H1 (cell line): ENCODE data around the gene SLC8B1. TPM values are rescaled to one million over a fixed set of nuclear protein-coding genes. Genes with fewer than 3 reads are reported as not detected.

Source experiments
- CTCF ChIA-PET: fragments of 300-600 bp; sonication (Branson Sonifier 250); formaldehyde crosslinking; loops from one replicate; lab custom pipeline; 2021; ENCODE audit not compliant: partially characterized antibody; lab: Charles Lee
- POLR2A ChIA-PET: fragments of 300-600 bp; sonication (Branson Sonifier 250); formaldehyde crosslinking; loops from one replicate; lab custom pipeline; 2021; ENCODE audit warnings: inconsistent platforms; ENCODE audit not compliant: partially characterized antibody; lab: Charles Lee
- DNase-seq, 2 experiments: peaks; one replicate each; pipeline versions ENCODE4 v3.0.0 to v3.0.0-alpha.2; 2010 to 2022; ENCODE audit warnings: low spot score in 2 of 2, low read depth in 1 of 2, mixed read lengths in 1 of 2
- FAIRE-seq: peaks from 2 replicates; lab custom pipeline; 2011; peaks lifted over from hg19 to GRCh38; lab: Jason Lieb, UNC
- H2AFZ ChIP-seq: 2 replicates; pipeline ENCODE4 v1.8.1; 2012; ENCODE audit warnings: low read length, inconsistent platforms
- H2AK5ac ChIP-seq: 2 replicates; pipeline ENCODE4 v1.6.1; 2013; ENCODE audit warnings: low read depth, low read length
- H2BK120ac ChIP-seq: replicated peaks from 2 replicates; pipeline ENCODE3; 2013; ENCODE audit warnings: low read depth, low read length, inconsistent platforms
- H2BK12ac ChIP-seq: 2 replicates; pipeline ENCODE4 v1.6.1; 2013; ENCODE audit warnings: low read depth, low read length
- H2BK15ac ChIP-seq: 2 replicates; pipeline ENCODE4 v1.6.1; 2013; ENCODE audit warnings: low read length
- H2BK20ac ChIP-seq: 2 replicates; pipeline ENCODE4 v1.6.1; 2013; ENCODE audit warnings: low read length
- H2BK5ac ChIP-seq: 2 replicates; pipeline ENCODE4 v1.6.1; 2013; ENCODE audit warnings: low read depth, low read length
- H3K14ac ChIP-seq: 2 replicates; pipeline ENCODE4 v1.6.1; 2013; ENCODE audit warnings: inconsistent platforms; ENCODE audit not compliant: insufficient read length
- H3K18ac ChIP-seq: 2 replicates; pipeline ENCODE4 v1.6.1; 2013; ENCODE audit warnings: low read length; ENCODE audit errors: extremely low read depth
- H3K23ac ChIP-seq: 2 replicates; pipeline ENCODE4 v1.6.1; 2013; ENCODE audit warnings: inconsistent platforms; ENCODE audit not compliant: insufficient read length
- H3K23me2 ChIP-seq: 2 replicates; pipeline ENCODE4 v1.6.1; 2013; ENCODE audit warnings: low read depth, low read length
- H3K27ac ChIP-seq: 2 replicates; pipeline ENCODE4 v1.6.1; 2011; ENCODE audit warnings: low read depth, low read length, inconsistent platforms
- H3K27me3 ChIP-seq, 4 experiments: replicated peaks in 1 of 4; 1 replicate in 1 of 4; 2 replicates in 3 of 4; pipeline versions ENCODE4 v1.6.1 to v1.8.1; 2011 to 2013; ENCODE audit warnings: low read length in 3 of 4, mild to moderate bottlenecking in 3 of 4, inconsistent platforms in 2 of 4, mixed read lengths in 2 of 4, moderate library complexity in 1 of 4; ENCODE audit not compliant: control insufficient read depth in 3 of 4, insufficient read depth in 3 of 4; ENCODE audit errors: extremely low read depth in 1 of 4
- H3K36me3 ChIP-seq, 4 experiments: 2 replicates each; pipeline versions ENCODE4 v1.6.1 to v1.8.1; 2011 to 2013; ENCODE audit warnings: mild to moderate bottlenecking in 4 of 4, low read length in 3 of 4, moderate library complexity in 2 of 4, control low read depth in 1 of 4, inconsistent platforms in 1 of 4; ENCODE audit not compliant: insufficient read depth in 4 of 4, control insufficient read depth in 2 of 4
- H3K4ac ChIP-seq: replicated peaks from 2 replicates; pipeline ENCODE3; 2013; ENCODE audit warnings: low read length, low read depth, mixed read lengths, inconsistent platforms; ENCODE audit not compliant: insufficient read length
- H3K4me1 ChIP-seq, 4 experiments: replicated peaks in 1 of 4; 1 replicate in 1 of 4; 2 replicates in 3 of 4; pipeline versions ENCODE4 v1.6.1 to v1.8.1; 2011 to 2013; ENCODE audit warnings: low read length in 3 of 4, inconsistent platforms in 2 of 4, mixed read lengths in 1 of 4; ENCODE audit not compliant: insufficient read depth in 4 of 4, control insufficient read depth in 3 of 4
- H3K4me2 ChIP-seq, 2 experiments: 2 replicates each; pipeline versions ENCODE4 v1.6.1 to v1.8.1; 2011 to 2013; ENCODE audit warnings: low read depth in 2 of 2, low read length in 2 of 2, control low read depth in 1 of 2, inconsistent platforms in 1 of 2, mild to moderate bottlenecking in 1 of 2; ENCODE audit not compliant: insufficient read depth in 1 of 2
- H3K4me3 ChIP-seq, 4 experiments: fragments of 200-600, 300-600 bp in 1 of 4; sonication (generic), shearing (Covaris generic), sonication (Bioruptor Twin) in 1 of 4; 2 replicates each; pipeline versions ENCODE4 v1.5.1 to v1.8.1; 2011 to 2016; ENCODE audit warnings: low read length in 4 of 4, low read depth in 3 of 4, control low read depth in 2 of 4, inconsistent platforms in 2 of 4, mild to moderate bottlenecking in 2 of 4, mixed read lengths in 1 of 4, moderate library complexity in 1 of 4; ENCODE audit not compliant: insufficient read depth in 2 of 4; ENCODE audit errors: extremely low read depth in 1 of 4
- H3K56ac ChIP-seq: replicated peaks from 2 replicates; pipeline ENCODE3; 2013; ENCODE audit warnings: low read depth, mild to moderate bottlenecking, mixed read lengths, low read length, inconsistent platforms; ENCODE audit not compliant: insufficient read length
- H3K79me1 ChIP-seq: 2 replicates; pipeline ENCODE4 v1.6.1; 2013; ENCODE audit warnings: low read depth, low read length, control low read depth
- H3K79me2 ChIP-seq, 2 experiments: 2 replicates each; pipeline versions ENCODE4 v1.6.1 to v1.8.1; 2012 to 2013; ENCODE audit warnings: low read length in 2 of 2, mild to moderate bottlenecking in 2 of 2, inconsistent platforms in 1 of 2; ENCODE audit not compliant: insufficient read depth in 2 of 2, control insufficient read depth in 1 of 2
- H3K9ac ChIP-seq, 4 experiments: replicated peaks in 1 of 4; 1 replicate in 1 of 4; 2 replicates in 3 of 4; pipeline versions ENCODE4 v1.6.1 to v1.8.1; 2011 to 2013; ENCODE audit warnings: low read depth in 3 of 4, low read length in 3 of 4, control low read depth in 2 of 4, mild to moderate bottlenecking in 2 of 4, moderate library complexity in 2 of 4, inconsistent platforms in 1 of 4; ENCODE audit errors: extremely low read depth in 1 of 4
- H3K9me3 ChIP-seq, 2 experiments: 2 replicates each; pipeline versions ENCODE4 v1.6.1 to v1.8.1; 2012 to 2013; ENCODE audit warnings: mild to moderate bottlenecking in 2 of 2, moderate library complexity in 2 of 2, control low read depth in 1 of 2, inconsistent platforms in 1 of 2, low read depth in 1 of 2, low read length in 1 of 2, mixed read lengths in 1 of 2; ENCODE audit not compliant: insufficient read depth in 2 of 2
- H4K20me1 ChIP-seq, 2 experiments: replicated peaks in 1 of 2; 2 replicates each; pipeline versions ENCODE3 to v1.8.1; 2011 to 2013; ENCODE audit warnings: inconsistent platforms in 2 of 2, low read length in 2 of 2, mild to moderate bottlenecking in 1 of 2; ENCODE audit not compliant: insufficient read depth in 2 of 2, control insufficient read depth in 1 of 2
- H4K5ac ChIP-seq: 2 replicates; pipeline ENCODE4 v1.6.1; 2013; ENCODE audit warnings: low read length, low read depth, mixed read lengths, inconsistent platforms; ENCODE audit not compliant: insufficient read length
- H4K8ac ChIP-seq: 2 replicates; pipeline ENCODE4 v1.8.0; 2013; ENCODE audit warnings: mild to moderate bottlenecking, moderate library complexity, low read length, inconsistent platforms; ENCODE audit not compliant: insufficient read depth; ENCODE audit errors: extremely low read depth
- H4K91ac ChIP-seq: replicated peaks from 2 replicates; pipeline ENCODE3; 2013; ENCODE audit warnings: low read length, mixed read lengths, inconsistent platforms; ENCODE audit not compliant: insufficient read length
- CBX5 ChIP-seq: fragments of 300-800, 300-1000 bp; sonication (generic); IDR thresholded peaks from 2 replicates; pipeline ENCODE4 v1.7.1; 2016; ENCODE audit warnings: antibody characterized with exemption, low read length, low read depth
- CREB1 ChIP-seq: IDR thresholded peaks from 2 replicates; pipeline ENCODE4 v1.6.1; 2012; ENCODE audit warnings: inconsistent platforms
- RXRA ChIP-seq: IDR thresholded peaks from 2 replicates; pipeline ENCODE4 v1.6.1; 2011; ENCODE audit warnings: low read depth, mild to moderate bottlenecking, low read length, moderate library complexity; ENCODE audit not compliant: insufficient read depth
- SP4 ChIP-seq: IDR thresholded peaks from 2 replicates; pipeline ENCODE4 v1.6.1; 2012; ENCODE audit warnings: low read length, inconsistent platforms
- WGBS, 2 experiments: shearing (Covaris generic) in 1 of 2; methylation state at CpG; one replicate each; pipeline versions ENCODE4 v1.1.6 to v1.1.7; 2013 to 2015; ENCODE audit warnings: low lambda C conversion rate in 2 of 2, mixed read lengths in 2 of 2, inconsistent platforms in 1 of 2, low coverage in 1 of 2, missing lambda C conversion rate in 1 of 2; ENCODE audit not compliant: insufficient replicate concordance in 2 of 2, insufficient coverage in 1 of 2, insufficient read length in 1 of 2; ENCODE audit errors: extremely low coverage in 1 of 2, missing lambda C conversion rate in 1 of 2; 5-methylcytosine and 5-hydroxymethylcytosine counted together
- polyA plus RNA-seq, 7 experiments: library from polyadenylated mRNA; depleted of rRNA in 3 of 7; stranded (reverse) in 5 of 7; unstranded in 2 of 7; fragments of >200 nt in 5 of 7; fragments of 200-250 nt in 2 of 7; gene quantifications; 1 replicate in 5 of 7; 2 replicates in 1 of 7; 4 replicates in 1 of 7; pipeline versions ENCODE4 v1.2.1 to v1.2.3, GENCODE V29; 2011 to 2013; ENCODE audit warnings: missing spikeins in 2 of 7, mixed read lengths in 2 of 7
- total RNA-seq: library from RNA; stranded (reverse); fragmentation: NEBNext Ultra II Directional; extraction: Animal tissue kit (Norgen Biotek cat#: 25700); gene quantifications from 2 replicates; pipeline ENCODE4 v1.2.1, GENCODE V29; 2021
- TF ChIP-seq, protein P1 (sequence below): IDR thresholded peaks from 2 replicates; pipeline ENCODE4 v1.6.1; 2011; ENCODE audit warnings: low read depth, mild to moderate bottlenecking, low read length; ENCODE audit not compliant: insufficient read depth
- TF ChIP-seq, protein P2 (sequence below), 3 experiments: IDR thresholded peaks; 1 replicate in 2 of 3; 2 replicates in 1 of 3; pipeline versions ENCODE4 v1.5.1 to v1.6.1; 2011; ENCODE audit warnings: low read length in 3 of 3, mild to moderate bottlenecking in 3 of 3, inconsistent platforms in 2 of 3, low read depth in 1 of 3, moderate library complexity in 1 of 3; ENCODE audit not compliant: insufficient read depth in 1 of 3; ENCODE audit errors: control extremely low read depth in 1 of 3
- TF ChIP-seq, protein P3 (sequence below): IDR thresholded peaks from 2 replicates; pipeline ENCODE4 v1.6.1; 2012; ENCODE audit warnings: low read length, inconsistent platforms

Gene SLC8B1
- total and polyA plus RNA-seq, 2 of the 8 experiments (the other 6 are each of a cell fraction or from before 2014, with no cell fraction given) = 11.2 to 19.1 TPM

DNA sequence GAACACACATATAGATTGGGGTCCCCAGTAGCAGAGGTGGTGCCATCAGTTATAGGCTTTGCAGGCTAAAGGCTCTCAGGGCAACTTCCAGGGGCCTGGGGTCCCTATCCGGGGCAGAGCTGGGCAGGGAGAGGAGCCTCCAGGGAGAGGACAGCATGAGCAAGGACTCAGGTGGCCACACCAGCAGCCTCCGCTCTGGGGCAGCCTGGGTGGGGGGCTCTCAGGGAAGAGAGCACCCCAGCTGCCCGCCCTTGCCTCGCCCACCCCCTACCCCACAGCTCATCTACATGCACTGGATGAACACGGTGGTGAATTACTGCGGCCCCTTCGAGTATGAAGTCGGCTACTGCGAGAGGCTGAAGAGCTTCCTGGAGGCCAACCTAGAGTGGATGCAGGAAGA lies 37.5 kb upstream of the SLC8B1 start:
- WGBS, 2 experiments = 79% methylated on average over 9 of the region's 9 CpGs; no CpG with 5 or more reads in 1 of the 2 experiments
- no peak overlapping the region for H3K56ac ChIP-seq
- H3K4me3 ChIP-seq = no peak overlapping the region
- H3K4ac ChIP-seq = no peak overlapping the region
- H3K27me3 ChIP-seq = no peaks in the 10 kb centered on the region
- H3K36me3 ChIP-seq = peaks cover 0 to 7% (median 0%) of the 10 kb centered on the region in 4 experiments; a peak in 5 of 8 replicates
- DNase-seq = no peak
- no peak overlapping the region for H4K8ac ChIP-seq
- ChIA-PET CTCF (interaction anchor here (1.0 kb wide), 1 partner anchor 12 kb away, joined by 3 read pairs; no protein-coding TSS in a partner anchor), POLR2A (no interaction called here)
- H2BK120ac ChIP-seq = no peak overlapping the region
- H3K9ac ChIP-seq = no peak overlapping the region
- no peak overlapping the region for H2AK5ac ChIP-seq
- no peak overlapping the region for H2BK15ac ChIP-seq
- no peak overlapping the region for H3K23ac ChIP-seq
- H3K4me1 ChIP-seq = no peaks in the 10 kb centered on the region
- no peak overlapping the region for H3K18ac ChIP-seq
- H2BK5ac ChIP-seq = no peak overlapping the region
- no peak overlapping the region for H3K27ac ChIP-seq
- peaks cover 2 to 7% of the 10 kb centered on the region in 2 experiments for H4K20me1 ChIP-seq
- TF ChIP-seq, protein P1, sequence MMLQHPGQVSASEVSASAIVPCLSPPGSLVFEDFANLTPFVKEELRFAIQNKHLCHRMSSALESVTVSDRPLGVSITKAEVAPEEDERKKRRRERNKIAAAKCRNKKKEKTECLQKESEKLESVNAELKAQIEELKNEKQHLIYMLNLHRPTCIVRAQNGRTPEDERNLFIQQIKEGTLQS = no peak
- TF ChIP-seq, protein P2, sequence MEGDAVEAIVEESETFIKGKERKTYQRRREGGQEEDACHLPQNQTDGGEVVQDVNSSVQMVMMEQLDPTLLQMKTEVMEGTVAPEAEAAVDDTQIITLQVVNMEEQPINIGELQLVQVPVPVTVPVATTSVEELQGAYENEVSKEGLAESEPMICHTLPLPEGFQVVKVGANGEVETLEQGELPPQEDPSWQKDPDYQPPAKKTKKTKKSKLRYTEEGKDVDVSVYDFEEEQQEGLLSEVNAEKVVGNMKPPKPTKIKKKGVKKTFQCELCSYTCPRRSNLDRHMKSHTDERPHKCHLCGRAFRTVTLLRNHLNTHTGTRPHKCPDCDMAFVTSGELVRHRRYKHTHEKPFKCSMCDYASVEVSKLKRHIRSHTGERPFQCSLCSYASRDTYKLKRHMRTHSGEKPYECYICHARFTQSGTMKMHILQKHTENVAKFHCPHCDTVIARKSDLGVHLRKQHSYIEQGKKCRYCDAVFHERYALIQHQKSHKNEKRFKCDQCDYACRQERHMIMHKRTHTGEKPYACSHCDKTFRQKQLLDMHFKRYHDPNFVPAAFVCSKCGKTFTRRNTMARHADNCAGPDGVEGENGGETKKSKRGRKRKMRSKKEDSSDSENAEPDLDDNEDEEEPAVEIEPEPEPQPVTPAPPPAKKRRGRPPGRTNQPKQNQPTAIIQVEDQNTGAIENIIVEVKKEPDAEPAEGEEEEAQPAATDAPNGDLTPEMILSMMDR (IDR thresholded peaks at IDR 0.05; ENCODE audit: control extremely low read depth in 1 of 3, insufficient read depth in 1 of 3, low read depth in 1 of 3, low read length in 3 of 3) = no peak
- no peak for TF ChIP-seq CREB1
- no peak for TF ChIP-seq RXRA
- TF ChIP-seq SP4 = no peak
- no peak for TF ChIP-seq CBX5
- TF ChIP-seq, protein P3, sequence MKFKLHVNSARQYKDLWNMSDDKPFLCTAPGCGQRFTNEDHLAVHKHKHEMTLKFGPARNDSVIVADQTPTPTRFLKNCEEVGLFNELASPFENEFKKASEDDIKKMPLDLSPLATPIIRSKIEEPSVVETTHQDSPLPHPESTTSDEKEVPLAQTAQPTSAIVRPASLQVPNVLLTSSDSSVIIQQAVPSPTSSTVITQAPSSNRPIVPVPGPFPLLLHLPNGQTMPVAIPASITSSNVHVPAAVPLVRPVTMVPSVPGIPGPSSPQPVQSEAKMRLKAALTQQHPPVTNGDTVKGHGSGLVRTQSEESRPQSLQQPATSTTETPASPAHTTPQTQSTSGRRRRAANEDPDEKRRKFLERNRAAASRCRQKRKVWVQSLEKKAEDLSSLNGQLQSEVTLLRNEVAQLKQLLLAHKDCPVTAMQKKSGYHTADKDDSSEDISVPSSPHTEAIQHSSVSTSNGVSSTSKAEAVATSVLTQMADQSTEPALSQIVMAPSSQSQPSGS = no peak
- FAIRE-seq = no peak
- H2AFZ ChIP-seq = no peak overlapping the region
- H2BK12ac ChIP-seq = no peak overlapping the region
- H3K4me2 ChIP-seq = no peak overlapping the region
- no peaks in the 10 kb centered on the region for H3K9me3 ChIP-seq
- peaks cover 5% of the 10 kb centered on the region; the same call in 1 of the 2 replicates for H3K23me2 ChIP-seq
- no peak overlapping the region for H4K5ac ChIP-seq
- no peak overlapping the region for H3K14ac ChIP-seq
- no peak overlapping the region for H2BK20ac ChIP-seq
- no peaks in the 10 kb centered on the region for H3K79me2 ChIP-seq
- H3K79me1 ChIP-seq = peaks cover 4% of the 10 kb centered on the region; the same call in 1 of the 2 replicates
- no peak overlapping the region for H4K91ac ChIP-seq
